HCT116 (cell line): Measurements from ENCODE around the gene RUBCN. TPM values are rescaled to one million over a fixed set of nuclear protein-coding genes. Genes with fewer than 3 reads are reported as not detected.

Experiments
- ATAC-seq: fragments of 200-7000 bp; cut with Tn5 transposase; 2 replicates; pipeline ENCODE4 v1.9.1; 2020; ENCODE audit warnings: mild to moderate bottlenecking, moderate library complexity
- BruUV-seq: library from RNA; stranded (reverse); fragments of 400-500 nt; replicated peaks from 2 replicates; lab custom pipeline; 2021; lab: Mats Ljungman, UMichigan
- CTCF ChIA-PET: fragments of 300-600 bp; sonication (Branson Sonifier 250); formaldehyde crosslinking; loops from one replicate; lab custom pipeline; 2021; ENCODE audit warnings: antibody characterized with exemption; lab: Charles Lee
- POLR2A ChIA-PET: fragments of 300-600, 350-600 bp; sonication (Branson Sonifier 250); formaldehyde crosslinking; loops from one replicate; lab custom pipeline; 2021; ENCODE audit warnings: antibody characterized with exemption; lab: Charles Lee
- RAD21 ChIA-PET, 2 experiments: fragments of 300-600 bp; sonication (Branson Sonifier 250); formaldehyde crosslinking; loops; one replicate each; lab custom pipeline; 2023; ENCODE audit warnings: low total read pairs in 2 of 2; ENCODE audit not compliant: uncharacterized antibody in 2 of 2, unreplicated experiment in 2 of 2, low non-redundant PET in 1 of 2; lab: Charles Lee
- DNase-seq: peaks from one replicate; pipeline ENCODE4 v3.0.0-alpha.2; 2010; ENCODE audit warnings: low read depth, low spot score
- H2AFZ ChIP-seq: fragments of 200-600 bp; shearing (Covaris generic), sonication (generic); 2 replicates; pipeline ENCODE4 v1.6.1; 2017; ENCODE audit warnings: low read depth, mixed run types, mixed read lengths, antibody characterized with exemption, low read length; ENCODE audit not compliant: poor library complexity, severe bottlenecking
- H3K27ac ChIP-seq: 2 replicates; pipeline ENCODE4 v1.5.1; 2012; ENCODE audit warnings: low read depth, low read length
- H3K27me3 ChIP-seq: fragments of 200-600 bp; sonication (generic); 2 replicates; pipeline ENCODE4 v1.6.1; 2016; ENCODE audit warnings: mixed run types, low read length, mixed read lengths; ENCODE audit not compliant: insufficient read depth
- H3K36me3 ChIP-seq, 2 experiments: fragments of 200-500 bp in 1 of 2; fragments of 200-600 bp in 1 of 2; sonication (Bioruptor generic) in 1 of 2; sonication (generic) in 1 of 2; 2 replicates each; pipeline versions ENCODE4 v1.5.1 to v1.6.1; 2014 to 2016; ENCODE audit warnings: low read length in 2 of 2, inconsistent platforms in 1 of 2, mixed read lengths in 1 of 2, mixed run types in 1 of 2; ENCODE audit not compliant: insufficient read depth in 2 of 2, control insufficient read depth in 1 of 2
- H3K4me1 ChIP-seq, 2 experiments: fragments of 200-600 bp in 1 of 2; sonication (generic) in 1 of 2; 2 replicates each; pipeline versions ENCODE4 v1.5.1 to v1.6.1; 2012 to 2017; ENCODE audit warnings: low read length in 2 of 2, inconsistent platforms in 1 of 2, mild to moderate bottlenecking in 1 of 2, mixed read lengths in 1 of 2, mixed run types in 1 of 2, moderate library complexity in 1 of 2; ENCODE audit not compliant: insufficient read depth in 2 of 2, control insufficient read depth in 1 of 2
- H3K4me2 ChIP-seq: fragments of 200-600 bp; sonication (generic); 2 replicates; pipeline ENCODE4 v1.6.1; 2017; ENCODE audit warnings: mixed run types, low read length, mixed read lengths
- H3K4me3 ChIP-seq, 2 experiments: fragments of 200-600 bp in 1 of 2; sonication (generic) in 1 of 2; replicated peaks in 1 of 2; 2 replicates each; pipeline ENCODE4 v1.5.1; 2011 to 2016; ENCODE audit warnings: low read length in 2 of 2, control low read depth in 1 of 2, low read depth in 1 of 2, mild to moderate bottlenecking in 1 of 2, mixed read lengths in 1 of 2, mixed run types in 1 of 2
- H3K79me2 ChIP-seq: fragments of 200-600 bp; sonication (generic); 2 replicates; pipeline ENCODE4 v1.6.1; 2017; ENCODE audit warnings: mild to moderate bottlenecking, mixed run types, low read length, moderate library complexity, mixed read lengths; ENCODE audit not compliant: insufficient read depth
- H3K9ac ChIP-seq: fragments of 200-600 bp; sonication (generic); 2 replicates; pipeline ENCODE4 v1.6.1; 2016; ENCODE audit warnings: low read length, mixed read lengths
- H3K9me2 ChIP-seq: fragments of 200-600 bp; sonication (generic), shearing (Covaris generic); 2 replicates; pipeline ENCODE4 v1.6.1; 2017; ENCODE audit warnings: mixed run types, mild to moderate bottlenecking, moderate library complexity; ENCODE audit not compliant: insufficient read depth
- H3K9me3 ChIP-seq, 2 experiments: fragments of 200-500 bp in 1 of 2; fragments of 200-600 bp in 1 of 2; sonication (Bioruptor generic) in 1 of 2; sonication (generic) in 1 of 2; 2 replicates each; pipeline ENCODE4 v1.6.1; 2014 to 2017; ENCODE audit warnings: low read length in 2 of 2, mixed read lengths in 2 of 2, inconsistent platforms in 1 of 2, low read depth in 1 of 2, mild to moderate bottlenecking in 1 of 2, mixed run types in 1 of 2, moderate library complexity in 1 of 2; ENCODE audit not compliant: control insufficient read depth in 1 of 2, insufficient read depth in 1 of 2
- H4K20me1 ChIP-seq: fragments of 200-600 bp; sonication (generic), shearing (Covaris generic); 2 replicates; pipeline ENCODE4 v1.6.1; 2017; ENCODE audit warnings: mixed run types, mild to moderate bottlenecking, moderate library complexity; ENCODE audit not compliant: insufficient read depth
- CBX3 ChIP-seq: IDR thresholded peaks from 2 replicates; pipeline ENCODE4 v1.6.1; 2012; ENCODE audit warnings: low read depth
- CEBPB ChIP-seq: IDR thresholded peaks from 2 replicates; pipeline ENCODE4 v1.6.1; 2012; ENCODE audit warnings: low read depth
- CTCF ChIP-seq, 3 experiments: fragments of 200-600 bp in 1 of 3; sonication (generic) in 1 of 3; IDR thresholded peaks in 2 of 3; conservative IDR thresholded peaks in 1 of 3; 2 replicates each; pipeline ENCODE4 v1.5.1; 2012 to 2017; ENCODE audit warnings: low read depth in 2 of 3, low read length in 2 of 3, antibody characterized with exemption in 1 of 3, borderline replicate concordance in 1 of 3, control low read depth in 1 of 3, mild to moderate bottlenecking in 1 of 3, mixed read lengths in 1 of 3, mixed run types in 1 of 3, moderate library complexity in 1 of 3; ENCODE audit not compliant: insufficient read depth in 1 of 3
- EGR1 ChIP-seq: IDR thresholded peaks from 2 replicates; pipeline ENCODE4 v1.6.1; 2012; ENCODE audit warnings: low read depth
- ELF1 ChIP-seq: IDR thresholded peaks from 2 replicates; pipeline ENCODE4 v1.6.1; 2012; ENCODE audit warnings: low read depth, borderline replicate concordance
- EZH2 ChIP-seq: fragments of 200-600 bp; sonication (generic); IDR thresholded peaks from 2 replicates; pipeline ENCODE4 v1.6.1; 2017; ENCODE audit warnings: antibody characterized with exemption, mixed run types
- EZH2phosphoT487 ChIP-seq: fragments of 200-600 bp; IDR thresholded peaks from 2 replicates; pipeline ENCODE4 v1.6.1; 2018; ENCODE audit warnings: antibody characterized with exemption, borderline replicate concordance
- JUND ChIP-seq: IDR thresholded peaks from 2 replicates; pipeline ENCODE4 v1.6.1; 2012
- POLR2AphosphoS5 ChIP-seq: IDR thresholded peaks from 2 replicates; pipeline ENCODE4 v1.6.1; 2011; ENCODE audit warnings: mild to moderate bottlenecking, low read depth, low read length, moderate library complexity
- RAD21 ChIP-seq: IDR thresholded peaks from 2 replicates; pipeline ENCODE4 v1.6.1; 2012; ENCODE audit warnings: low read depth, mild to moderate bottlenecking
- SRF ChIP-seq: IDR thresholded peaks from 2 replicates; pipeline ENCODE4 v1.6.1; 2012; ENCODE audit warnings: low read depth
- TCF7L2 ChIP-seq: IDR thresholded peaks from 2 replicates; pipeline ENCODE4 v1.7.0; 2011; ENCODE audit warnings: borderline replicate concordance, inconsistent platforms; ENCODE audit not compliant: insufficient read depth, insufficient read length; ENCODE audit errors: extremely low read depth
- ZBTB33 ChIP-seq: IDR thresholded peaks from 2 replicates; pipeline ENCODE4 v1.6.1; 2011; ENCODE audit warnings: mild to moderate bottlenecking, low read length, moderate library complexity; ENCODE audit not compliant: insufficient replicate concordance; ENCODE audit errors: extremely low read depth
- ZNF274 ChIP-seq: fragments of 200-500 bp; sonication (Bioruptor generic); IDR thresholded peaks from 2 replicates; pipeline ENCODE4 v1.6.1; 2014; ENCODE audit warnings: mild to moderate bottlenecking, low read depth, low read length, inconsistent platforms
- intact Hi-C: fragments of 100-400 bp; cut with micrococcal nuclease; formaldehyde crosslinking; loops from 2 replicates; pipeline ENCODE4 v1.10.0; 2022
- total RNA-seq: library from RNA; stranded (reverse); gene quantifications from one replicate; pipeline ENCODE4 v1.2.1, GENCODE V29; 2021; ENCODE audit not compliant: unreplicated experiment

The RUBCN gene
- total RNA-seq, 1 experiment from 2014 or later: 21.4 TPM

GRCh38 chr3:197730200-197730599 is 6.5 kb downstream of the RUBCN start:
- ChIA-PET POLR2A (no interaction called here), RAD21 (no interaction called here), CTCF (no interaction called here)
- BruUV-seq: no TSS peak
- Histone ChIP-seq H3K4me2 (peak overlapping the region; percentile 40), H3K9me2 (no peaks in the 10 kb centered on the region), H4K20me1 (no peaks in the 10 kb centered on the region), H3K4me3 (no peak overlapping the region), H3K27ac (no peak overlapping the region), H3K36me3 (no peaks in the 10 kb centered on the region), H3K9ac (no peak overlapping the region), H3K4me1 (peaks cover 0 to 13% of the 10 kb centered on the region in 2 experiments; a peak in 2 of 4 replicates), H3K27me3 (no peaks in the 10 kb centered on the region), H3K9me3 (no peaks in the 10 kb centered on the region), H2AFZ (no peak overlapping the region), H3K79me2 (peaks cover 29% of the 10 kb centered on the region)
- peak; percentile 77 for ATAC-seq
- no peak for DNase-seq
- TF ChIP-seq TCF7L2: no peak
- TF ChIP-seq SRF: 0 out of 2 replicates have a peak, but pooled peaks have one; percentile 29
- intact Hi-C loops: no loop called here

GRCh38 chr3:197728487-197728886 is 8.2 kb downstream of the RUBCN start:
- BruUV-seq: no TSS peak
- no peak overlapping the region for H3K27ac ChIP-seq
- POLR2A ChIA-PET: interaction anchor here (1.2 to 1.5 kb wide), 3 partner anchors 8 to 14 kb away, joined by 3 to 4 read pairs (median 3); partner anchors contain the start of gene RUBCN
- TF ChIP-seq EZH2phosphoT487 (no peak), ZNF274 (no peak), JUND (no peak), ELF1 (no peak), CEBPB (no peak), ZBTB33 (no peak), RAD21 (no peak), CBX3 (no peak), POLR2AphosphoS5 (no peak), EZH2 (no peak), EGR1 (no peak), CTCF (IDR thresholded peaks at IDR 0.05 in 2 of 3, conservative IDR thresholded peaks at IDR 0.05 in 1 of 3; ENCODE audit: borderline replicate concordance in 1 of 3, insufficient read depth in 1 of 3, low read depth in 2 of 3, low read length in 2 of 3) (no peak)

More at GRCh38 chr3:197728487-197728886, 8.2 kb downstream of the RUBCN start:
- no peak for DNase-seq
- Histone ChIP-seq H3K9me3 (no peaks in the 10 kb centered on the region), H3K9me2 (no peaks in the 10 kb centered on the region), H3K9ac (no peak overlapping the region), H3K79me2 (peaks cover 25% of the 10 kb centered on the region), H3K27me3 (no peaks in the 10 kb centered on the region), H3K4me2 (no peak overlapping the region), H3K4me3 (no peak overlapping the region), H3K4me1 (peaks cover 0 to 13% of the 10 kb centered on the region in 2 experiments; a peak in 2 of 4 replicates), H2AFZ (no peak overlapping the region), H3K36me3 (no peaks in the 10 kb centered on the region), H4K20me1 (no peaks in the 10 kb centered on the region)
- CTCF ChIA-PET: no interaction called here
- intact Hi-C loops: no loop called here
- RAD21 ChIA-PET: no interaction called here
- no peak for ATAC-seq
